SU-DHL-6 (cell line): ENCODE measurements around the gene SLC51B.

Source experiments
- CTCF ChIP-seq: fragments of 200-600 bp; sonication (generic); IDR thresholded peaks from one replicate; pipeline ENCODE4 v1.5.1; 2017; ENCODE audit warnings: antibody characterized with exemption, mild to moderate bottlenecking, low read length, moderate library complexity; ENCODE audit not compliant: insufficient read depth, poor library complexity, severe bottlenecking
- EZH2phosphoT487 ChIP-seq: fragments of 200-600 bp; sonication (generic), shearing (Covaris generic); conservative IDR thresholded peaks from 2 replicates; pipeline ENCODE4 v1.6.1; 2018; ENCODE audit warnings: mild to moderate bottlenecking, antibody characterized with exemption, low read length, moderate library complexity, mixed read lengths

DNA sequence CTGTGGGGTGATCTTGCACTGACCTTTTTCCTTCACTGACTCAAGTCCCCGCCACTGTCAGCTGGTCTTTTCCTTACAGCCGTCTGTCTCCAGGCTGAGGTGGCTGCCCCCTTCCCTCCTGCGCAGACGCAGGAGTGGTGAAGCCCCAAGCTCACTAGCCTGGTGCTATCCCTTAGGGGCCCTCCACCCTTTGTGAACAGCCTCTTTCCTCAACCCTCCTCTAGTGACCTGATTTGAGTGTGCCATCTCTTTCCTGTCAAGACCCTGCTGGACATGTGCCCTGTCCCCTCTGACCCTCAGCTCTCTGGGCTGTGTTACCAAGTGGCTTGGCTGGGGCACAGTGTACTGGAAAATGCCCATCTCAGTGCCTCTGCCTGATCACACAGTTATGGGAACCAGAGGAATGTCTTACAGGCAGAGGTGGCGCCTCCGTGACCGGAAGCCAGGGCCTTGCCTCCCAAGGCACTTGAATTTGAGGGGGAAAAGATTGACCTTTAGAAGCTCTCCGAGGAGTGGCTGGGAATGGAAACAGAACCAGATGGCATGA is 40.1 kb downstream of the SLC51B start:
- no peak for TF ChIP-seq CTCF
- TF ChIP-seq EZH2phosphoT487, result no peak
